A549 (cell line): ENCODE data around the gene CEBPZOS. TPM values are rescaled to one million over a fixed set of nuclear protein-coding genes. Genes with fewer than 3 reads are reported as not detected.

Experiments
- ATAC-seq, 2 experiments: fragments of 200-7000 bp in 1 of 2; fragments of >200 bp in 1 of 2; cut with Nextera tagmentation in 1 of 2; cut with Tn5 transposase in 1 of 2; 3 replicates each; pipeline versions ENCODE4 v1.8.0 to v1.9.1; 2018 to 2020; ENCODE audit warnings: mild to moderate bottlenecking in 1 of 2, moderate library complexity in 1 of 2
- CTCF ChIA-PET: fragments of 300-600 bp; sonication (Branson Sonifier 250); formaldehyde crosslinking; extraction: SDS; loops from one replicate; lab custom pipeline; 2021; ENCODE audit warnings: antibody characterized with exemption, inconsistent platforms; lab: Yijun Ruan, JAX
- POLR2A ChIA-PET: fragments of 350-600 bp; formaldehyde crosslinking; extraction: SDS; loops from one replicate; lab custom pipeline; 2021; ENCODE audit warnings: antibody characterized with exemption, inconsistent platforms; lab: Yijun Ruan, JAX
- DNase-seq, 2 experiments: peaks; one replicate each; pipeline versions ENCODE4 v3.0.0 to v3.0.0-alpha.2; 2011 to 2016; ENCODE audit warnings: low read depth in 1 of 2, low spot score in 1 of 2
- FAIRE-seq: peaks from 2 replicates; lab custom pipeline; 2011; peaks lifted over from hg19 to GRCh38; lab: Jason Lieb, UNC
- H3K27ac ChIP-seq, 2 experiments: fragments of >200 bp; sonication (Bioruptor Twin); formaldehyde crosslinking; 3 replicates each; pipeline ENCODE4 v1.5.1; 2016 to 2017
- H3K4me1 ChIP-seq: fragments of >200 bp; sonication (Bioruptor Twin); formaldehyde crosslinking; 3 replicates; pipeline ENCODE4 v1.6.1; 2016
- H3K4me2 ChIP-seq: fragments of >200 bp; sonication (Bioruptor Twin); formaldehyde crosslinking; 3 replicates; pipeline ENCODE4 v1.6.1; 2016
- H3K4me3 ChIP-seq: fragments of >200 bp; sonication (Bioruptor Twin); formaldehyde crosslinking; 3 replicates; pipeline ENCODE4 v1.5.1; 2016
- H3K9me3 ChIP-seq: fragments of >200 bp; sonication (Bioruptor Twin); formaldehyde crosslinking; 3 replicates; pipeline ENCODE4 v1.6.1; 2016
- EHMT2 ChIP-seq: fragments of 200-600 bp; sonication (generic); IDR thresholded peaks from 2 replicates; pipeline ENCODE4 v1.6.1; 2016; ENCODE audit warnings: antibody characterized with exemption, low read depth, mild to moderate bottlenecking, moderate library complexity
- ELK1 ChIP-seq: fragments of 150-350 bp; IDR thresholded peaks from 2 replicates; pipeline ENCODE4 v1.6.1; 2014; ENCODE audit warnings: low read depth, mild to moderate bottlenecking, low read length
- EP300 ChIP-seq, 2 experiments: fragments of >200 bp; sonication (Bioruptor Twin); formaldehyde crosslinking; IDR thresholded peaks; 2 replicates in 1 of 2; 3 replicates in 1 of 2; pipeline ENCODE4 v1.6.1; 2016 to 2017
- FOSB ChIP-seq: fragments of 250-450 bp; sonication (Bioruptor Pico); IDR thresholded peaks from 2 replicates; pipeline ENCODE4 v1.5.0; 2020; ENCODE audit warnings: mild to moderate bottlenecking, moderate library complexity
- HDAC2 ChIP-seq: fragments of 200-600 bp; sonication (generic); IDR thresholded peaks from 2 replicates; pipeline ENCODE4 v1.6.1; 2016
- JUNB ChIP-seq: fragments of >200 bp; sonication (Bioruptor Twin); formaldehyde crosslinking; IDR thresholded peaks from 2 replicates; pipeline ENCODE4 v1.6.1; 2016
- MAX ChIP-seq: IDR thresholded peaks from 2 replicates; pipeline ENCODE4 v1.6.1; 2012
- MAZ ChIP-seq: fragments of 150-350 bp; IDR thresholded peaks from 2 replicates; pipeline ENCODE4 v1.6.1; 2014; ENCODE audit warnings: antibody characterized with exemption, low read depth, low read length, borderline replicate concordance
- POLR2A ChIP-seq: IDR thresholded peaks from 2 replicates; pipeline ENCODE4 v1.6.1; 2012; ENCODE audit warnings: mild to moderate bottlenecking, low read length
- RAD21 ChIP-seq, 2 experiments: fragments of >200 bp in 1 of 2; sonication (Bioruptor Twin) in 1 of 2; formaldehyde crosslinking in 1 of 2; IDR thresholded peaks in 1 of 2; conservative IDR thresholded peaks in 1 of 2; 2 replicates in 1 of 2; 3 replicates in 1 of 2; pipeline ENCODE4 v1.6.1; 2012 to 2018; ENCODE audit warnings: inconsistent platforms in 1 of 2
- RCOR1 ChIP-seq: fragments of 150-350 bp; IDR thresholded peaks from 2 replicates; pipeline ENCODE4 v1.6.1; 2014; ENCODE audit warnings: antibody characterized with exemption, low read length, low read depth
- RNF2 ChIP-seq: fragments of 200-600 bp; sonication (generic); IDR thresholded peaks from 2 replicates; pipeline ENCODE4 v1.6.1; 2016; ENCODE audit warnings: low read depth, mild to moderate bottlenecking, antibody characterized with exemption, moderate library complexity, borderline replicate concordance
- SREBF2 ChIP-seq: fragments of 450-650 bp; IDR thresholded peaks from 2 replicates; pipeline ENCODE4 v1.6.1; 2014; ENCODE audit warnings: mild to moderate bottlenecking, moderate library complexity
- TFCP2L1 ChIP-seq: fragments of 250-450 bp; sonication (Bioruptor Pico); IDR thresholded peaks from 2 replicates; pipeline ENCODE4 v1.5.0; 2021; ENCODE audit warnings: mild to moderate bottlenecking
- TP53 ChIP-seq: fragments of 250-450 bp; sonication (Bioruptor Pico); IDR thresholded peaks from 2 replicates; pipeline ENCODE4 v1.5.0; 2021; ENCODE audit warnings: mild to moderate bottlenecking, moderate library complexity
- ZNF302 ChIP-seq: fragments of 250-450 bp; sonication (Bioruptor Pico); IDR thresholded peaks from 2 replicates; pipeline ENCODE4 v1.9.0; 2021; ENCODE audit warnings: inconsistent platforms, mild to moderate bottlenecking, moderate library complexity
- WGBS: methylation state at CpG from one replicate; pipeline ENCODE4 v1.1.6; 2017; ENCODE audit errors: missing lambda C conversion rate; 5-methylcytosine and 5-hydroxymethylcytosine counted together
- polyA plus RNA-seq, 4 experiments: library from polyadenylated mRNA; depleted of rRNA in 3 of 4; stranded (reverse); fragments of >200 nt; fragmentation: RNase III in 1 of 4; extraction: RNeasy Plus Mini Kit Qiagen cat#74134 plus additional on column Dnase treatment in 1 of 4; gene quantifications; 2 replicates in 3 of 4; 3 replicates in 1 of 4; pipeline ENCODE4 v1.2.3, GENCODE V29; 2011 to 2017
- TF ChIP-seq, protein P1 (sequence below): IDR thresholded peaks from 2 replicates; pipeline ENCODE4 v1.6.1; 2012; ENCODE audit warnings: low read depth, borderline replicate concordance
- TF ChIP-seq, protein P2 (sequence below): fragments of 450-650 bp; IDR thresholded peaks from 2 replicates; pipeline ENCODE4 v1.6.1; 2014; ENCODE audit warnings: antibody characterized with exemption
- TF ChIP-seq, protein P3 (sequence below): fragments of >200 bp; sonication (Bioruptor Twin); formaldehyde crosslinking; IDR thresholded peaks from 3 replicates; pipeline ENCODE4 v1.5.1; 2016

Gene CEBPZOS
- polyA plus RNA-seq, 2 of the 4 experiments (the other 2 are of a cell fraction): 55.9 to 87.4 TPM

GRCh38 chr2:37171624-37171950 is 24.7 kb upstream of the CEBPZOS start:
- no peak overlapping the region for H3K4me2 ChIP-seq
- FAIRE-seq (no peak), ATAC-seq (no peak), DNase-seq (no peak)
- H3K27ac ChIP-seq: no peak overlapping the region
- TF ChIP-seq, protein P1, sequence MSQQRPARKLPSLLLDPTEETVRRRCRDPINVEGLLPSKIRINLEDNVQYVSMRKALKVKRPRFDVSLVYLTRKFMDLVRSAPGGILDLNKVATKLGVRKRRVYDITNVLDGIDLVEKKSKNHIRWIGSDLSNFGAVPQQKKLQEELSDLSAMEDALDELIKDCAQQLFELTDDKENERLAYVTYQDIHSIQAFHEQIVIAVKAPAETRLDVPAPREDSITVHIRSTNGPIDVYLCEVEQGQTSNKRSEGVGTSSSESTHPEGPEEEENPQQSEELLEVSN: no peak
- TF ChIP-seq EP300 (IDR thresholded peaks at IDR 0.05): no peak
- TF ChIP-seq RNF2: no peak
- no peak for TF ChIP-seq EHMT2
- TF ChIP-seq, protein P2, sequence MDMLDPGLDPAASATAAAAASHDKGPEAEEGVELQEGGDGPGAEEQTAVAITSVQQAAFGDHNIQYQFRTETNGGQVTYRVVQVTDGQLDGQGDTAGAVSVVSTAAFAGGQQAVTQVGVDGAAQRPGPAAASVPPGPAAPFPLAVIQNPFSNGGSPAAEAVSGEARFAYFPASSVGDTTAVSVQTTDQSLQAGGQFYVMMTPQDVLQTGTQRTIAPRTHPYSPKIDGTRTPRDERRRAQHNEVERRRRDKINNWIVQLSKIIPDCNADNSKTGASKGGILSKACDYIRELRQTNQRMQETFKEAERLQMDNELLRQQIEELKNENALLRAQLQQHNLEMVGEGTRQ: no peak
- no peak for TF ChIP-seq TP53 (CRISPR knock-in tag)
- TF ChIP-seq JUNB: no peak
- no peak for TF ChIP-seq MAX
- TF ChIP-seq, protein P3, sequence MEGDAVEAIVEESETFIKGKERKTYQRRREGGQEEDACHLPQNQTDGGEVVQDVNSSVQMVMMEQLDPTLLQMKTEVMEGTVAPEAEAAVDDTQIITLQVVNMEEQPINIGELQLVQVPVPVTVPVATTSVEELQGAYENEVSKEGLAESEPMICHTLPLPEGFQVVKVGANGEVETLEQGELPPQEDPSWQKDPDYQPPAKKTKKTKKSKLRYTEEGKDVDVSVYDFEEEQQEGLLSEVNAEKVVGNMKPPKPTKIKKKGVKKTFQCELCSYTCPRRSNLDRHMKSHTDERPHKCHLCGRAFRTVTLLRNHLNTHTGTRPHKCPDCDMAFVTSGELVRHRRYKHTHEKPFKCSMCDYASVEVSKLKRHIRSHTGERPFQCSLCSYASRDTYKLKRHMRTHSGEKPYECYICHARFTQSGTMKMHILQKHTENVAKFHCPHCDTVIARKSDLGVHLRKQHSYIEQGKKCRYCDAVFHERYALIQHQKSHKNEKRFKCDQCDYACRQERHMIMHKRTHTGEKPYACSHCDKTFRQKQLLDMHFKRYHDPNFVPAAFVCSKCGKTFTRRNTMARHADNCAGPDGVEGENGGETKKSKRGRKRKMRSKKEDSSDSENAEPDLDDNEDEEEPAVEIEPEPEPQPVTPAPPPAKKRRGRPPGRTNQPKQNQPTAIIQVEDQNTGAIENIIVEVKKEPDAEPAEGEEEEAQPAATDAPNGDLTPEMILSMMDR: no peak
- no peak for TF ChIP-seq ZNF302 (CRISPR knock-in tag)
- no peak for TF ChIP-seq POLR2A
- no peak for TF ChIP-seq RCOR1
- no peak for TF ChIP-seq MAZ
- TF ChIP-seq HDAC2: no peak
- TF ChIP-seq ELK1: no peak
- TF ChIP-seq TFCP2L1 (CRISPR knock-in tag): no peak
- H3K4me1 ChIP-seq: peaks cover 10% of the 10 kb centered on the region; the same call in 1 of the 3 replicates
- ChIA-PET POLR2A (no interaction called here), CTCF (interaction anchor here (1.4 kb wide), 1 partner anchor 10 kb away, joined by 3 read pairs; no protein-coding TSS in a partner anchor)
- no peak overlapping the region for H3K4me3 ChIP-seq
- H3K9me3 ChIP-seq: 0 out of 3 replicates have a peak, but pooled peaks cover 4% of the 10 kb centered on the region

DNA sequence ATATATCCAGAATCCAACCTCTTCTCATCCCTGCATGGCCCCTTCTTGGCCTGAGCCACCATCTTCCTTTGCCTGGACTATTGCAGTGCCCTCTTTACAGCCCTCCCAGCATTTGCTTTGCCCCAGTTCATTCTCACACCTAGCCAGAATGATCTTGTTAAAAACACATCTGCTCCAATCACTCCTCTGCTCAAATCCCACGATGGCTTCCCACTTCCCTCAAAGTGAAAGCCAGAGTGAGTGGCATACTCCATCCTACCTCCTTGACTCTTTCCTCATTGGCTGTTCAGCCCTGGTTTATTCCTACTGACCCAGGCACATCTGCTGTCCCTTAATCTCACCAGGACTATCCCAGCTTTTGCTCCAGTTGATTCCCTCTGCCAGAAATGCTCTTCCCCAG is 22.6 kb upstream of the CEBPZOS start:
- Histone ChIP-seq H3K9me3 (no peaks in the 10 kb centered on the region), H3K27ac (no peak overlapping the region)
- CTCF ChIA-PET: interaction anchor here (0.6 kb wide), 1 partner anchor 436 kb away, joined by 6 read pairs; no protein-coding TSS in a partner anchor
- FAIRE-seq (no peak), ATAC-seq (peak in 1 of 2 experiments; percentile 21; a peak in 1 of 6 replicates)
- 39% methylated on average over 1 of the region's 1 CpG for WGBS
- no peak for TF ChIP-seq SREBF2
- TF ChIP-seq, all 56 proteins: peak for 0
- no peak for DNase-seq
- POLR2A ChIA-PET: no interaction called here
- H3K4me1 ChIP-seq: no peaks in the 10 kb centered on the region
- H3K4me2 ChIP-seq: no peak overlapping the region
- H3K4me3 ChIP-seq: no peak overlapping the region

DNA sequence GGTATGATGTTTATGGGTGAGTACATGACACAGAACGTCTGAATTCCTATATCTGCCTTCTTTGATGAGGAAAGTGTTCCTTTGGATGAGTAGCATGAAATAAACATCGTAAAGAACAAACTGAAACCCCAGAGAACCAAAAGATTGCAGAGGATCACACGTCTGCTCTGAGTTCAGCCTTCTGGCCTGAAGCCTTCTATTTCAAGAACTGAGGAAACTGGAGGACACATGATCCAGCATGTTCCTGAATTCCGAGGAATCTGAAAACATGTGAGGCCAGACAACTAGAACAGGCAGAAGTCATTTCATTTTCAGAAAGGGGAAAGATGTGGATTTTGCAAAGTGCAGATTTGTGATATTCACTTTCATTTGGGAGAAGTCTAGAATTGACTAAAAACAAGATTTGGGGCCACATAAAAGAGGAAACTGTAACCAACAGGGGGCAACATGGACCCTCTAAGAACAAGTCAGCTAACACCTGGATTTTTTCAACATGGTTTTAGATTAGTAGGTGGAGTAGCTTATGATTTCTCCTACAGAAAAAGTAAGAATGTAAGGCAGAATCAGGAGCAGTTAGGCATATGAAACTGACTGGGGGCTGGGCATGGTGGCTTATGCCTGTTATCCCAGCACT is 16.2 kb upstream of the CEBPZOS start:
- peak in 1 of 2 experiments; percentile 23; a peak in 1 of 6 replicates for ATAC-seq
- DNase-seq: no peak
- Histone ChIP-seq H3K9me3 (no peaks in the 10 kb centered on the region), H3K4me3 (no peak overlapping the region), H3K4me1 (0 out of 3 replicates have a peak, but pooled peaks cover 3% of the 10 kb centered on the region), H3K27ac (no peak overlapping the region), H3K4me2 (no peak overlapping the region)
- 58% methylated on average over 4 of the region's 4 CpGs for WGBS
- FAIRE-seq: peak; percentile 23
- CTCF ChIA-PET: interaction anchor here (1.2 to 2.6 kb wide), 3 partner anchors 11 to 48 kb away, joined by 3 to 19 read pairs (median 11); no protein-coding TSS in a partner anchor
- TF ChIP-seq RAD21 (conservative IDR thresholded peaks at IDR 0.05 in 1 of 2, IDR thresholded peaks at IDR 0.05 in 1 of 2) (peak in 1 of 2 experiments; percentile 30; a peak in 1 of 5 replicates), FOSB (no peak)
- POLR2A ChIA-PET: no interaction called here
